Fibroblast of villous mesenchyme (primary cell): ENCODE results near the gene ERG. TPM values are rescaled to one million over a fixed set of nuclear protein-coding genes. Genes with fewer than 3 reads are reported as not detected.

Experiments
- DNase-seq: peaks from one replicate; pipeline ENCODE4 v3.0.0-alpha.2; 2010; ENCODE audit warnings: low read depth
- H3K4me3 ChIP-seq: 2 replicates; pipeline ENCODE4 v1.5.1; 2011; ENCODE audit warnings: low read depth, mild to moderate bottlenecking, low read length
- small RNA-seq: library from RNA; depleted of rRNA; stranded (forward); fragments of <200 nt; gene quantifications from one replicate; pipeline ENCODE3, GENCODE V24; 2012
- total RNA-seq: library from RNA; depleted of rRNA; stranded (reverse); fragments of >200 nt; gene quantifications from 2 replicates; pipeline ENCODE4 v1.2.3, GENCODE V29; 2012
- TF ChIP-seq, protein P1 (sequence below): IDR thresholded peaks from 2 replicates; pipeline ENCODE4 v1.5.1; 2012; ENCODE audit warnings: low read depth, mild to moderate bottlenecking, low read length; ENCODE audit not compliant: insufficient read depth

The ERG gene
- total RNA-seq, 1 donor: not detected

- TF ChIP-seq, protein P1, sequence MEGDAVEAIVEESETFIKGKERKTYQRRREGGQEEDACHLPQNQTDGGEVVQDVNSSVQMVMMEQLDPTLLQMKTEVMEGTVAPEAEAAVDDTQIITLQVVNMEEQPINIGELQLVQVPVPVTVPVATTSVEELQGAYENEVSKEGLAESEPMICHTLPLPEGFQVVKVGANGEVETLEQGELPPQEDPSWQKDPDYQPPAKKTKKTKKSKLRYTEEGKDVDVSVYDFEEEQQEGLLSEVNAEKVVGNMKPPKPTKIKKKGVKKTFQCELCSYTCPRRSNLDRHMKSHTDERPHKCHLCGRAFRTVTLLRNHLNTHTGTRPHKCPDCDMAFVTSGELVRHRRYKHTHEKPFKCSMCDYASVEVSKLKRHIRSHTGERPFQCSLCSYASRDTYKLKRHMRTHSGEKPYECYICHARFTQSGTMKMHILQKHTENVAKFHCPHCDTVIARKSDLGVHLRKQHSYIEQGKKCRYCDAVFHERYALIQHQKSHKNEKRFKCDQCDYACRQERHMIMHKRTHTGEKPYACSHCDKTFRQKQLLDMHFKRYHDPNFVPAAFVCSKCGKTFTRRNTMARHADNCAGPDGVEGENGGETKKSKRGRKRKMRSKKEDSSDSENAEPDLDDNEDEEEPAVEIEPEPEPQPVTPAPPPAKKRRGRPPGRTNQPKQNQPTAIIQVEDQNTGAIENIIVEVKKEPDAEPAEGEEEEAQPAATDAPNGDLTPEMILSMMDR: no peak
Measured at GRCh38 chr21:38340131-38340530, 158.1 kb downstream of the ERG start.

DNA sequence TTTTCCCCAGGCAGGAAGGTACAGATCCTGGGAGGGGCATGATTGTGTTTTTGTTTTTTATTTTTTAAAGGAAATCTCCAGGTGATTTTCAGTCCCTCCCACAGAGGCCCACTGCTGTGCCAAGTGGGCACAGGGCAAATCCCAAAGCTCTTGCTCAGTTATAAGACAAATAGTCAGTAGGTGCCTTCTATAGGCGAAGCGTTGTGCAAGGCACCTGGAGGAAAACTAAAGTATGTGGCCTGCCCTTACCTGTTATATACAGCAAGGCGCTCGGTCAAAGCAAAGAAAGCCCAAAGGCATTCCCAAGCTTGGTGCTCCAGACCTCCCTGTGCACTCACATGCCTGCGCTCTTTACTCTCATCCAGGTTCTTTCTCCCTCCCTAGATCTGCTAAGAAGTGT lies 160.5 kb downstream of the ERG start:
- TF ChIP-seq, protein P1: no peak
- H3K4me3 ChIP-seq: no peak overlapping the region
- no peak for DNase-seq

More at GRCh38 chr21:38340131-38340530, 158.1 kb downstream of the ERG start:
- no peak for DNase-seq
- H3K4me3 ChIP-seq: no peak overlapping the region

GRCh38 chr21:38334866-38335265 lies 163.4 kb downstream of the ERG start:
- no peak for DNase-seq
- no peak overlapping the region for H3K4me3 ChIP-seq
- TF ChIP-seq, protein P1: no peak

DNA sequence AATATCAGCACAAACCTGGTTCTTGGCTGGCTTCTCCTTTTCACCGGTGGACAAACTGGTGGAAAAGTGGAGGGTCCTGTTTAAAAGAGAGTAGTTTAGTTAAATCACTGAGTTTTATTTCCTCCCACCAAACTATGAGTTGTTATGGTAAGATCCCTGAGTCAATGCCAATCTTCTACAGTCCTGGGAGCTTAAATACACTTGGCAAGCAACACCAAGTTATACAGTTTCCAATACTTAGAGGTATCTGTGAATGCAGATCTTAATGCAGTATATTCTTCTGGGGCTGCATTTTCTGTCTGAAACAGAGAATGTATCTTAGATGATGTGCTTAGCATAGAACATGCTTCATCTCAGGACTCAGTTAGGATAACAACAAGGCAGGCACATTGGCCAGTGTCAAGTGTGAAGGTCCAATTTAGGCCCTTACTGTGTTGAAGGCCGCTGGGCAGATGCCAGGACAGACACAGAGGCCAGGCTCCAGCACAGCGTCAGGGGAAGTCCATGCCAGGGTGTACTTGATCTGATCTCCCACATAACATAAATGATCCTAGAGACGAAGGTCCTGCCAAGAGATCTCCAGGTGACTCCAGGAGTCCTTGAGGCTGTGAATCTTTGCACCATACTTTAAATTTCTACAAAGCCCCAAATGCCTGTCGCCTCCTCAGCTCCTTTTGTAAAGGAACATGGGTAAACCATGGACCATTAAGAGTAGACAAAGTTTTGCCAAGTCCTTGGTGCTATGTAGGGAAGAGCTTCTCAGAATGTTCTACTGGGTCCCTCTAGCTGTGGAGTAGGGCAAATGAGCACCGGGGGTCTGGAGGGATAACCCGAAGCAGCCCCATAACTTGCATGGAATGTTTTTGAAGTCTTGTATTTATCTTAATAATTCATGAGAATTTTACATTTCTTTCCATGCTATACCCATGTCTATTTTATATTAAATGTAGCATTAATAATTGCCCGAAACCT lies 164.7 kb downstream of the ERG start:
- TF ChIP-seq, protein P1: peak; percentile 74
- peak; percentile 62 for DNase-seq
- no peak overlapping the region for H3K4me3 ChIP-seq

- TF ChIP-seq, protein P1: no peak
- no peak for DNase-seq
Measured at GRCh38 chr21:38330666-38331065, 167.6 kb downstream of the ERG start.

More at GRCh38 chr21:38330666-38331065, 167.6 kb downstream of the ERG start:
- H3K4me3 ChIP-seq: no peak overlapping the region

Small RNA genes within 50 kb of the gene (small RNA-seq; reads per million reads assigned to genes)
- gene SNRPGP13: not detected

Other genes starting within 250 kb of the ERG start
- gene KCNJ15, start 241.5 kb downstream of the ERG start, total RNA-seq: under 0.01 TPM in 2 replicates